VCaP (cell line): Measurements from ENCODE around the gene NPIPB2.
"Not testable (repeated sequence)": the region's sequence is repeated elsewhere in the genome, so short reads cannot be mapped to it uniquely, and the experiment has no call there.

Experiments used
- H3K27ac ChIP-seq: fragments of 450-650 bp; 2 replicates; pipeline ENCODE4 v1.5.1; 2017
- CTCF ChIP-seq: fragments of 450-650 bp; conservative IDR thresholded peaks from 2 replicates; pipeline ENCODE4 v1.5.1; 2017; ENCODE audit warnings: mild to moderate bottlenecking, moderate library complexity

NPIPB2 gene

DNA sequence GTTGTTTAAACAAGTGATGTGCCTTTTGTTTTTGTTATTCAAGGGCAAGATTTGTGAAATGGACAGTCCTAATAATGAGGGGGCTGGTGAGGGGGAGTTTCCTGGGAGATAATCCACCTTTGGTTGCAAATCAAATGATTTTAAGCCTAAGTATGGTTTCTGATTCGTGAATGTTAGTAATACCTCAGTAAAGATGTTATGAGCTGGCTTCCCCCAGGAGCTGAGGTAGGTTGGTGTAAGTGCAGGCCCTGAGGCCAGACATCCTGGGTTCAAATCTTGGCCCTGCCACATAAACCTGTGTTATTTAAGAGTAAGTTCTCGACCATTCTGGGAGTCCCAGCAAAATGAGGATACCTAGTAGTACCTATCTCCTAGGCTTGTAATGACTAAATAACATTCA is 36.2 kb upstream of the NPIPB2 start:
- no peak overlapping the region for H3K27ac ChIP-seq
- TF ChIP-seq CTCF: no peak

DNA sequence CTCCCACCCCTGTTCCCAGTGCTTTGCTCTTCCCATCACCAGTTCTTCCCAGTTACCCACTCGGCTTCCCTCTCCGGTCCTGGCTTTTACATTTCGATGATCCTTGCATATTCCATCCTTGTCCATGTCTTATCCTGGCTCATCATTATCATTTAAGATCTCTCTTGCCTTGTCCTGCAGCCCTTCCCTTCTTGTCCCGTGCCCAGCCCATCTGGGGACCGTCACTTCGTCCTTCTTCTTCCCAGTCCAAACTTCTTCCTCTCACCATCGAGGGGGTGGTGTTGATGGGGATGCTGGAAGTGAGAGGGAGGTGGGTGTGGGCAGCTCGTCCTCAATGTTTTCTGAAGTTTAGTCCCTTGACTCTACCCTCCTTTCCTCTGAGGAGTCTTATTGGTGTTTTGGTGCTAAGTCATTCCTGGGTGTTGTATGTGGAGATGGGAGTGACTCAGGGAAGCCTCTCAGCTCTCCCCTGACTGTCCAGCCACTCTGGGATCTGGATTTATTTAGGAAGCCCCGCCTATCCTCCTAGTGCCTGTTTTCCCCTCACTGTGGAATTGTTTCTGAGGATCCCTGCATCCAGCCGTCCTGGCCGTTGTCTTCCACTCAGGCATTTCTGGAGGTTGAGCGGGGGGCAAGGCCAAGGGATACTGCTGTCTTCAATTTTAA is 35.7 kb upstream of the NPIPB2 start:
- H3K27ac ChIP-seq: peak overlapping the region; percentile 61; the same call in 1 of the 2 replicates
- no peak for TF ChIP-seq CTCF

GRCh38 chr16:11976850-11977375 is 35.1 kb upstream of the NPIPB2 start:
- H3K27ac ChIP-seq: peak overlapping the region; percentile 61; the same call in 1 of the 2 replicates
- TF ChIP-seq CTCF: no peak

GRCh38 chr16:11973070-11973469 is 31.2 kb upstream of the NPIPB2 start:
- no peak overlapping the region for H3K27ac ChIP-seq
- TF ChIP-seq CTCF: no peak

DNA sequence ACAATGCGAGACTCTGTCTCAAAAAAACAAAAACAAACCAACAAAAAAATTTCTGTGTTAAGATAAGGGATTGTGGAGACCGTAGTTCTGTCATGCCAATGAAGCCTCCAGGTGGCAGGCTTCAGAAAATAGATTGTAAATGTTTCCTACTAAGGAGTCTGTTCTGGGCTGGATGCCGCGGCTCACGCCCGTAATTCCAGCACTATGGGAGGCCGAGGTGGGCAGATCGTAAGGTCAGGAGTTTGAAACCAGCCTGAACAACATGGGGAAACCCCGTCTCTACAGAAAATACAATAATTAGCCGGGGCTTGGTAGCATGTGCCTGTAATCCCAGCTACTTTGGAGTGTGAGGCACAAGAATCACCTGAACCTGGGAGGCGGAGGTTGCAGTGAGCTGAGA is 30.3 kb upstream of the NPIPB2 start:
- H3K27ac ChIP-seq: no peak overlapping the region
- TF ChIP-seq CTCF: peak; percentile 39; the same call in 1 of the 2 replicates

GRCh38 chr16:11970292-11970691 is 28.4 kb upstream of the NPIPB2 start:
- H3K27ac ChIP-seq: not testable (repeated sequence)

GRCh38 chr16:11968577-11968976 is 26.7 kb upstream of the NPIPB2 start:
- no peak for TF ChIP-seq CTCF
- H3K27ac ChIP-seq: no peak overlapping the region

DNA sequence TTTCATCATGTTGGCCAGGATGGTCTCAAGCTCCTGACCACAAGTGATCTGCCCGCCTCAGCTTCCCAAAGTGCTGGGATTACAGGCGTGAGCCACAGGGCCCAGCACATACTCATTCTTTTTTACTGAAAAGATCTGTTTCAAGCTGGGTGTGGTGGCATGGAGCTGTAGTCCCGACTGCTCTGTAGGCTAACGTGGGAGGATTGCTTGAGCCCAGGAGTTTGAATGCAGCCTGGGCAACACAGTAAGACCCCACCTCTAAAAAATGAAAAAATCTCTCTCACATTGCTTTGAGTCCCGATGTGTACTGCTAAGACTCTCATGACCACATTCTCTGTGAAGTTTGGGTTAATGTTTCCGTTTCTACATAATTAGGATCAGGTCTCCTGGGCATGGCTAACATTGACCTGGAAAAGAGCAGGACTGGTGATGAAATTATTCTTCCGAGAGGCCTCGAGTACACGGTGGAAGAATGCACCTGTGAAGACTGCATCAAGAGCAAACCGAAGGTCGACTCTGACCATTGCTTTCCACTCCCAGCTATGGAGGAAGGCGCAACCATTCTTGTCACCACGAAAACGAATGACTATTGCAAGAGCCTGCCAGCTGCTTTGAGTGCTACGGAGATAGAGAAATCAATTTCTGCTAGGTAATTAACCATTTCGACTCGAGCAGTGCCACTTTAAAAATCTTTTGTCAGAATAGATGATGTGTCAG is 25.5 kb upstream of the NPIPB2 start:
- no peak overlapping the region for H3K27ac ChIP-seq
- no peak for TF ChIP-seq CTCF
